HUES64 (cell line): ENCODE measurements around the gene PITHD1.
A peak's percentile ranks its signal among the peaks of the same experiment; 100 is the strongest.
"Not testable (repeated sequence)": the region's sequence is repeated elsewhere in the genome, so short reads cannot be mapped to it uniquely, and the experiment has no call there.

Source experiments
- H3K27ac ChIP-seq: 2 replicates; pipeline ENCODE4 v1.7.0; 2013; ENCODE audit warnings: low read depth, low read length, inconsistent platforms
- H3K27me3 ChIP-seq: 2 replicates; pipeline ENCODE4 v1.6.1; 2013; ENCODE audit warnings: mild to moderate bottlenecking, low read length; ENCODE audit not compliant: insufficient read depth
- H3K36me3 ChIP-seq: 2 replicates; pipeline ENCODE4 v1.6.1; 2013; ENCODE audit warnings: mild to moderate bottlenecking, low read length; ENCODE audit not compliant: insufficient read depth
- H3K4me1 ChIP-seq: 2 replicates; pipeline ENCODE4 v1.6.1; 2013; ENCODE audit warnings: mild to moderate bottlenecking, low read length, moderate library complexity; ENCODE audit not compliant: insufficient read depth
- H3K4me3 ChIP-seq: 2 replicates; pipeline ENCODE4 v1.5.1; 2013; ENCODE audit warnings: mild to moderate bottlenecking, low read length, moderate library complexity
- H3K9ac ChIP-seq: 2 replicates; pipeline ENCODE4 v1.6.1; 2013; ENCODE audit warnings: mild to moderate bottlenecking, low read depth, low read length
- H3K9me3 ChIP-seq: 2 replicates; pipeline ENCODE4 v1.6.1; 2013; ENCODE audit warnings: low read depth, low read length; ENCODE audit not compliant: insufficient read depth
- WGBS: fragments of 150-250, 120-280 bp; methylation state at CpG from one replicate; pipeline ENCODE4 v1.1.7; 2013; ENCODE audit warnings: missing lambda C conversion rate; 5-methylcytosine and 5-hydroxymethylcytosine counted together

The PITHD1 gene

DNA sequence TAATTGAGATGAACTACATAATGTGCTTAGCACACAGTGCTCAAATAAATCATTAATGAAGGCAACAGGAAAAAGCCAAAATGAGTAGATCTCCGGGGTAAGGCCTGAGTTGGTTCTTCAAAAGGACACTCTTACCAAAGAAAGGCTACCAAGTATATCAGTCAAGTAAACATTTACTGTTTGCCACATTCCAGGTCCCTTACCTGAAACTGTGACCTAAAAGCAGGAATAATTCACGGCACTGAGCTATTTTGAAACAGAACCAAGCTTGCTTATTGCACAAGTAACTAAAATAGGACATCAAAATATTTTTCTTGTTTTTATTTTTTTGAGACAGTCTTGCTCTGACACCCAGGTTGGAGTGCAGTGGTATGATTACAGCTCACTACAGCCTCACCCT is 2.0 kb upstream of the PITHD1 start:
- H3K9ac ChIP-seq = no peak overlapping the region
- no peak overlapping the region for H3K4me3 ChIP-seq
- WGBS = 94% methylated on average over 2 of the region's 2 CpGs
- H3K27me3 ChIP-seq = no peaks in the 10 kb centered on the region
- H3K36me3 ChIP-seq = peaks cover 16% of the 10 kb centered on the region
- H3K4me1 ChIP-seq = peaks cover 8% of the 10 kb centered on the region
- H3K27ac ChIP-seq = no peak overlapping the region
- no peaks in the 10 kb centered on the region for H3K9me3 ChIP-seq

DNA sequence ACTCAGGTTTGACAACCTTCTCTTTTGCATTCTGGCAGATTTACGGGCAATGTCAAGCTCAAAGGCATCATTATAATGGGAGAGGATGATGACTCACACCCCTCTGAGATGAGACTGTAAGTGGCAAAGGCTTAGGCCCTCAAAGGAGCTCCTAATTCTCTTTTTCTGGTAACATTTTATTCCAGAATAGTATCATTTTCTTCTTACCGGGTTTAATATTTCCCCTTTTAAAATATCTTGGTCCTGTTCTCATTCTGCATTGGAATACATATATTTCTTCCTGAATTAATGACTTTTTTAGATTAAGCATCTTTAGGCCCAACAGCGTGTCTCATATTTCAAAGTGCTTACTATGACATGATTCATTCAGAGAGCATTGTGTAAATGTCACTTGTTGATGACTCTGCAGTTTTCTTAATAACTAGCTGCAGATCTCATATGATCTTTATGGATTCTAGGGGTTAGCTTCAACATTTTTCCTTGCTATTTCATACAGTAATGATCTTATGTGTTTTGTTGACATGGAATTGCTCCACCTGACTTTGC is 1.7 kb downstream of the PITHD1 start:
- Histone ChIP-seq H3K27me3 (no peaks in the 10 kb centered on the region), H3K4me1 (peaks cover 8% of the 10 kb centered on the region), H3K4me3 (0 out of 2 replicates have a peak overlapping the region, but pooled peaks have one; percentile 76), H3K36me3 (peaks cover 42% of the 10 kb centered on the region), H3K9ac (no peak overlapping the region), H3K9me3 (no peaks in the 10 kb centered on the region), H3K27ac (no peak overlapping the region)
- WGBS = 88% methylated on average over 3 of the region's 3 CpGs

DNA sequence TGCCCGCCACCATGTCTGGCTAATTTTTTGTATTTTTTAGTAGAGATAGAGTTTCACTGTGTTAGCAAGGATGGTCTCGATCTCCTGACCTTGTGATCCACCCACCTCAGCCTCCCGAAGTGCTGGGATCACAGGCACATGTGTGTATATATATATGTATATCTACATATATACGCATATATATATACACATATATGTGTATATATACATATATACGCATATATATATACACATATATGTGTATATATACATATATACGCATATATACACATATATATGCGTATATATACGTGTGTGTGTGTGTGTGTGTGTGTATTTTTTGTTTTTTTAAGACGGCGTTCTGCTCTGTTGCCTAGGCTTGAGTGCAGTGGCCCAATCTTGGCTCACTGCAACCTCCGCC is 4.9 kb downstream of the PITHD1 start:
- H3K4me1 ChIP-seq, H3K27me3 ChIP-seq, H3K4me3 ChIP-seq, H3K9me3 ChIP-seq, H3K27ac ChIP-seq, H3K9ac ChIP-seq: not testable (repeated sequence)
- WGBS = over 99% methylated on average over 7 of the region's 11 CpGs
- H3K36me3 ChIP-seq = peaks cover 72% of the 10 kb centered on the region

DNA sequence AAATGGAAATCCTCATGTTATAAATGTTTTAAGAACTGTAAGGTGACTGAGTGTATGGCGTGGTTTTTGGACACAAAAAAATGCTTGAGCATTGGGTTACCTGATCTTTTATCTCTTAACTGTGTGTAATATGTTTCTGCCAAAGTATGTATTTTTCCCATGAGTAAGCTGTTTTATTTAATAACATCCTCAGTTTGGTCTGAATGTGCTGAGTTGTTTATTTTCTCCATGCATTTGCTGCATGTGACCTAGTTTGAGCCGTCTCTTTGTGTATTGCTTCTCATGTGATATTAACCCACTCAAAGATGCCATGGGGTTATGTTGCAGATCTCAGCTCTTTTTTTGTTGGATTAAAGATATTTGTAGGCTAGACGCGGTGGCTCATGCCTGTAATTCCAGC is 6.6 kb downstream of the PITHD1 start:
- 95% methylated on average over 4 of the region's 4 CpGs for WGBS
- Histone ChIP-seq H3K27ac (no peak overlapping the region), H3K36me3 (peaks cover 76% of the 10 kb centered on the region), H3K27me3 (no peaks in the 10 kb centered on the region), H3K9ac (no peak overlapping the region), H3K4me3 (no peak overlapping the region), H3K4me1 (no peaks in the 10 kb centered on the region), H3K9me3 (no peaks in the 10 kb centered on the region)

DNA sequence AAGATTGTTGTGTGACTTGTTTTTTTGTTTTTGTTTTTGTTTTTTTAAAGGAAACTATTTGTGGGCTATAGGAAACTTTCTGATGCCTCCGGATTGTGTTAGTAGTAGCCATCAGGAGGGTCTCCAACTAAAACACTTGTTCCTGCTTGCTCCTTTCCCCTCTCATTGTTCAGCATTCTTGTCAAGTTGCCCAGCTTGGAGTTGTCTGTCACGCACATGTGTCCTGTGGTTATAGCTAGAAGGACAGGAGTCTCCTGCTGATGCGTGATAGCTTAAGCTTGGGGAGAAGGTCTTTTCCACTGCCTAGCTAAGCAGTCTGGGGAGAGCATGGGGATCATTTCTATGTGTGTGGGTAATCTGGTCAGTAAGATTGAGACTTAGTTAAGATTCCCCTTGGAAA is 9.5 kb downstream of the PITHD1 start:
- no peak overlapping the region for H3K4me3 ChIP-seq
- 96% methylated on average over 3 of the region's 3 CpGs for WGBS
- H3K36me3 ChIP-seq = peaks cover 56% of the 10 kb centered on the region
- H3K9ac ChIP-seq = no peak overlapping the region
- no peaks in the 10 kb centered on the region for H3K9me3 ChIP-seq
- H3K4me1 ChIP-seq = 0 out of 2 replicates have a peak, but pooled peaks cover 4% of the 10 kb centered on the region
- no peaks in the 10 kb centered on the region for H3K27me3 ChIP-seq
- H3K27ac ChIP-seq = no peak overlapping the region

DNA sequence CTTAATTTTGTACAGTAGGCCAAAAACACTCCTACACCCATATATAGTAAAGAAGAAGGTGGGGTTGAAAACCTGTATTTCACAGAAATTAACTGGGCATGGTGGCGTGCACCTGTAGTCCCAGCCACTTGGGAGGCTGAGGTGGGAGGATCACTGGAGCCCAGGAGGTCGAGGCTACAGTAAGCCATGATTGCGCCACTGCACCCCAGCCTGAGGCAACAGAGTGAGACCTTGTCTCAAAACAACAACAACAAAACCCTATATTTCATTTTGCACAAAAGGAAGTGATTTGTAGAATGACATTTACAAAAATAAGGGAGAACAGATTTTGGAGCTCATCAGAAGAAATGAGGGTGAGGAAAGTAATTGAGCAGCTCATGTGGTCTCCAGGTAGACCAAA is 10.5 kb downstream of the PITHD1 start:
- H3K9me3 ChIP-seq = no peaks in the 10 kb centered on the region
- H3K36me3 ChIP-seq = peaks cover 58% of the 10 kb centered on the region
- no peaks in the 10 kb centered on the region for H3K27me3 ChIP-seq
- H3K9ac ChIP-seq = no peak overlapping the region
- WGBS = 94% methylated on average over 3 of the region's 3 CpGs
- no peak overlapping the region for H3K4me3 ChIP-seq
- H3K4me1 ChIP-seq = 0 out of 2 replicates have a peak, but pooled peaks cover 4% of the 10 kb centered on the region
- no peak overlapping the region for H3K27ac ChIP-seq

DNA sequence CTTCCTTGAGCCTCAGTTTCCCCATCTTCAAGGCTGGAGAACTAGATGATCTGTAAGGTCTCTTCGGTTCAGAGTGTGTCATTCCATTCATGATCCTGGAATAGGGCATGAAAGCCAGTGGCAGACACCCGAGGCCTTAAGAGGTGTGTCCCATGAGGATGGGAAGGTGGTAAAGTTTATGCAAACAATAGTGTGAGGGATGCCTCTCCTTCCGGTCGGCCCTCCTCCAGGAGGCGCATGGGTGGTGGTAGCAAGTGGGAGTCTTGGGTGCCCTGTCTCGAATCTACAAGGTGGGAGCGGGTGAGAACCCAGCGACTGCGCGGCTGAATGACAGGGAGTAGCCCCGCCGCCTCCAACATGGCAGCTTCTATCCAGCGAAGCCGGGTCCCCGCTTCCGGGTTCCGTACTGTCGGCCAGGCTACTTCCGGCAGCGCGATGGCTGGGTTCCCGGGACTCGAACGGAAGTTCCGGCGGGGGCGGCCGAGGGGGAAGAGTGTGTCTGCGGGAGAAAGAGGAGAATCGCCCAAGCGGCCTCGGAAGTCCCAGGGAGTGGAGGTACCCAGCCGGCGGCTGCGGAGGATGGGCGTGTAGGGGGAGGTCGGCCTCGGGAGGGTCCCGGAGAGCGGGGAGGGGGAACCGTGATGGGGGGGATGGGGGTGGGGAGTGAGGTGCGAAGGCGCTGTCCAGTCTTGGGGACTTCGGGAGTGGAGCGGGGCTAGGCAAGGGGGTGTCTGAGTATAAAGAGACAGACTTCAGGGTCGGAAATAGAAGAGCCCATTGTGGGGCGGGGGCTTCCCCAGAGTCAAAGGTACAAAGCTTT is 12.7 kb downstream of the PITHD1 start, which contains the start of gene LYPLA2:
LYPLA2 (plus strand) TSS at position 450 of the 820 bp plus-strand sequence. CDS start 1,538 bp downstream, outside the sequence.
- 1% methylated on average over 47 of the region's 47 CpGs for WGBS
- Histone ChIP-seq H3K27ac (peak within 1 kb of the TSS; percentile 20), H3K36me3 (peaks cover 54% of the 10 kb centered on the region), H3K4me3 (peak within 1 kb of the TSS; percentile 81), H3K27me3 (no peaks in the 10 kb centered on the region), H3K4me1 (0 out of 2 replicates have a peak, but pooled peaks cover 4% of the 10 kb centered on the region), H3K9me3 (no peaks in the 10 kb centered on the region), H3K9ac (peak within 1 kb of the TSS; percentile 69)

DNA sequence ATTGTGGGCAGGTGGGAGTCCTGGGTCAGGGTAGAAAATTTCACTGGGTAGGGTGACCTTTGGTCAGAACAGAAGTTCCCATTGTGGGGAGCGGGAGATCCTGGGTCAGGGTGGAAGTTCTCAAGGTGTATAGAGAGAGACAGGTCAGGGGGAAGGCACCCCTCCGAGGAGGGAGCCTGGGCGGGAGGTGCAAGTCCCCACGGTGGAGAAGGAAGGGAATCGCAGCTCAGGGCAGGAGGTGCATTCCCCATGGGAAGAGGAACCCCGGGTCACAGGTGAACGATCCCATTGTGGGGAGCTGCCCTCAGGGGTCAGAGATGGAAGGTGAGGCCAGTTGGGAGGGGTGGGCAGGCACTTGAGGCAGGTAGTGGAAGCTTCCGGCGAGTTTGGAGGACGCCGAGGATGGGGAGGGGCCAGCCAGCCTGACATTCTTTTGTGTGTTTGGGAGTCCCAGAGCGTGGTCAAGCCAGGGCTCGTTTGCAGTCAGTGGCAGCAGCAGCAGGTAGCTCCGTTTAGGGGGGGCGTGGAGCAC is 13.4 kb downstream of the PITHD1 start:
- Histone ChIP-seq H3K27ac (peak overlapping the region; percentile 20; the same call in 1 of the 2 replicates), H3K27me3 (no peaks in the 10 kb centered on the region), H3K9me3 (no peaks in the 10 kb centered on the region), H3K4me1 (0 out of 2 replicates have a peak, but pooled peaks cover 4% of the 10 kb centered on the region), H3K9ac (peak overlapping the region; percentile 69), H3K4me3 (peak overlapping the region; percentile 81), H3K36me3 (peaks cover 54% of the 10 kb centered on the region)
- under 1% methylated on average over 15 of the region's 15 CpGs for WGBS

DNA sequence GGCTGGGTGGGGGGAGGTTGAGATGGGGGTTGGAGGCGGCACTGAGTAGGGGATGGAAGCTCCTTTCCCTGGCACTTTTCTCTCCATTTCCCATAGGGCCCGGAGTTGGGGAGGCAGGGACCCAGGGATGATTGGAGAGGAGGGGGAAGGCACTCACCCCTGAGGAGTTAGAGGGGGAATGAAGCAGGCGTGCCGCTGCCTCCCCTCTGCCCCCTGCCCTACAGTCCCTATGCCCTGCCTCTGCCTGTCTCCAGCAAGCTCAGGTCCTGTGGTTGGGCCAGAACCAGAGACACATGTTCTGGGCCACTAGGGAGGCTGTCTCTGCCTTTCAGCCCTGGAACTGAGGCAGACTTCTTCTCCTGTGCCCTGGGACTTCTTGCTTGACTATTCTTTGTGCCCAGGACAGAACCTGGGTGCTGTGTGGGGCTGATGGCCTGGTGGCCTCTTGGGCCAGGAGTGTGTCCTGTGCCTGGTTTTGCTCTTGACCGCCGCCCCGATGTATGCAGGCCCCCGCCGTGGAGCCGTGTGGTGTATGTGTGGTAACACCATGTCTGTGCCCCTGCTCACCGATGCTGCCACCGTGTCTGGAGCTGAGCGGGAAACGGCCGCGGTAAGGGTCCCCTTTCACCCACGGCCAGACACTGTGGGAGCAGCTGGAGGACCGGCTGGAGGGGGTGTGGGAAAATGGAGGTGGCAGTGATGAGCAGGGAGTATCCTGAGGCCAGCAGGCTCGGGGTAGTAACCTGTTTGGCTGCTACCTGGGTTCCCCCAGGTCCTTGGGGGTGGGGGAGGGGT is 14.1 kb downstream of the PITHD1 start:
- Histone ChIP-seq H3K27ac (no peak overlapping the region), H3K27me3 (no peaks in the 10 kb centered on the region), H3K4me1 (0 out of 2 replicates have a peak, but pooled peaks cover 4% of the 10 kb centered on the region), H3K4me3 (peak overlapping the region; percentile 81), H3K9me3 (no peaks in the 10 kb centered on the region), H3K9ac (peak overlapping the region; percentile 49; the same call in 1 of the 2 replicates), H3K36me3 (peaks cover 52% of the 10 kb centered on the region)
- WGBS = 78% methylated on average over 17 of the region's 19 CpGs

DNA sequence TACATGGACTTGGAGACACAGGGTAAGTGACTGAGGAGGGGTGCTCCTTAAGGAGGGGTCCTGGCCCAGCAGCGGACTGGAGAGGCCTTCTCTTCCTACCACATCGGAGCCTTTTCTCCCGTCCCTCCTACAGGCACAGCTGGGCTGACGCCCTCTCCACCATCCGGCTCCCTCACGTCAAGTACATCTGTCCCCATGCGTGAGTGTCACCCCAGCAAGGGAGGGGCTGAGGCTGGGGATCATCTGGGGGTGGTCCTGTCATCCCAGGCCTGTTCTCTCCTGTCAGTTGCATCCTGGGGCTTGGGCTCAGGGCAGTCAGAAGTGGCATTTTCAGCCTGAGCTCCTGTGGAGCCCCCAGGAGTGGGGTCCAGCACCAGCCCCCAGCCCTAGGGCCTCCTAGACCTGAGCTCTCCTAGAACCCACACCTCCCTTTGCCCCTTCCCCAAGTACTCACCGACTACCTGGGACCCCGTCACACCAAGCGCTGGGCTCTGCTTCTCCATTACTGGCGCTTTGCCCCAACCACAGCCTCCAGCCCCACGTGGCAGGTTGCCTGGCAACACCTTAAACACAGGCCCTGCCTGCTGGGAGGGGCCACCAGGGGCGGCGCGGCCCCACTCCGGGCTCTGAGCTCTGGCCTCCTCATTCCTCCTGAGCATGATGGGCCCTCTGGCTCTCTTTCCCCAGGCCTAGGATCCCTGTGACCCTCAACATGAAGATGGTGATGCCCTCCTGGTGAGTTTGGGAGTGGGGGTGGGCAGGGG is 15.0 kb downstream of the PITHD1 start:
- H3K4me3 ChIP-seq = 0 out of 2 replicates have a peak overlapping the region, but pooled peaks have one; percentile 81
- no peak overlapping the region for H3K27ac ChIP-seq
- WGBS = 90% methylated on average over 16 of the region's 16 CpGs
- H3K9me3 ChIP-seq = no peaks in the 10 kb centered on the region
- H3K4me1 ChIP-seq = 0 out of 2 replicates have a peak, but pooled peaks cover 4% of the 10 kb centered on the region
- peaks cover 52% of the 10 kb centered on the region for H3K36me3 ChIP-seq
- H3K27me3 ChIP-seq = no peaks in the 10 kb centered on the region
- no peak overlapping the region for H3K9ac ChIP-seq
